GM20000 (cell line): ENCODE results near the gene DHRS12.

Experiments used
- DNase-seq: peaks from one replicate; pipeline ENCODE4 v3.0.0; 2012; ENCODE audit warnings: low spot score
- CTCF ChIP-seq: IDR thresholded peaks from 2 replicates; pipeline ENCODE4 v1.5.1; 2012; ENCODE audit warnings: mild to moderate bottlenecking, control low read depth; ENCODE audit errors: extremely low read depth, missing control alignments

DHRS12 gene

GRCh38 chr13:51770681-51771417 lies 33.1 kb downstream of the DHRS12 start:
- DNase-seq: no peak
- no peak for TF ChIP-seq CTCF

- no peak for TF ChIP-seq CTCF
- no peak for DNase-seq
Observed at GRCh38 chr13:51770160-51770559, 33.8 kb downstream of the DHRS12 start.

GRCh38 chr13:51769455-51770127 lies 34.4 kb downstream of the DHRS12 start:
- no peak for TF ChIP-seq CTCF
- no peak for DNase-seq

- TF ChIP-seq CTCF: no peak
- no peak for DNase-seq
Observed at GRCh38 chr13:51768976-51769375, 35.0 kb downstream of the DHRS12 start.

- no peak for TF ChIP-seq CTCF
- DNase-seq: no peak
Observed at GRCh38 chr13:51768378-51768921, 35.5 kb downstream of the DHRS12 start.

- no peak for DNase-seq
- no peak for TF ChIP-seq CTCF
Observed at GRCh38 chr13:51767100-51767499, 36.9 kb downstream of the DHRS12 start.

- no peak for DNase-seq
- TF ChIP-seq CTCF: no peak
Observed at GRCh38 chr13:51765142-51765515, 38.8 kb downstream of the DHRS12 start.
